Measurements from ENCODE around the gene ACAA2.

The ACAA2 gene

GRCh38 chr18:49758263-49758610 is 55.1 kb downstream of the ACAA2 start:
- no peak for DNase-seq
- Histone ChIP-seq H2BK120ac (ENCODE audit: insufficient read depth, low read length, poor library complexity) (no peak overlapping the region), H2AFZ (ENCODE audit: insufficient read depth, low read length, poor library complexity) (no peak overlapping the region), H3K4me2 (ENCODE audit: low read length) (no peak overlapping the region), H2BK12ac (ENCODE audit: low read length) (no peak overlapping the region), H3K9ac (ENCODE audit: low read length) (no peak overlapping the region), H3K18ac (ENCODE audit: low read length) (no peak overlapping the region), H3K36me3 (ENCODE audit: control insufficient read depth in 1 of 2, insufficient read depth in 2 of 2, low read length in 2 of 2) (no peaks in the 10 kb centered on the region), H3K79me2 (ENCODE audit: control insufficient read depth, insufficient read depth, low read length, poor library complexity) (no peaks in the 10 kb centered on the region), H3K27me3 (ENCODE audit: insufficient read depth, low read length) (no peaks in the 10 kb centered on the region), H4K91ac (ENCODE audit: low read depth, low read length) (no peak overlapping the region), H3K9me3 (ENCODE audit: insufficient read depth, low read depth, low read length) (no peaks in the 10 kb centered on the region), H3K23ac (ENCODE audit: low read length) (no peak overlapping the region), H3K4me3 (ENCODE audit: low read depth, low read length) (no peak overlapping the region), H3K27ac (ENCODE audit: low read depth, low read length) (no peak overlapping the region), H3K14ac (ENCODE audit: low read length) (no peak overlapping the region), H3K4me1 (ENCODE audit: control insufficient read depth in 1 of 2, insufficient read depth in 2 of 2, low read length in 2 of 2) (no peaks in the 10 kb centered on the region), H3K79me1 (ENCODE audit: low read length) (no peaks in the 10 kb centered on the region), H4K8ac (ENCODE audit: low read depth, low read length) (no peak overlapping the region), H2AK5ac (ENCODE audit: low read length) (no peak overlapping the region), H2BK5ac (ENCODE audit: low read depth, low read length, poor library complexity) (no peak overlapping the region), H4K12ac (ENCODE audit: low read depth, low read length) (no peak overlapping the region), H3K4ac (ENCODE audit: low read depth, low read length) (no peak overlapping the region)
- no CpG with 5 or more reads among the region's 5 CpGs for WGBS (ENCODE audit: extremely low coverage, insufficient coverage, insufficient read length)

DNA sequence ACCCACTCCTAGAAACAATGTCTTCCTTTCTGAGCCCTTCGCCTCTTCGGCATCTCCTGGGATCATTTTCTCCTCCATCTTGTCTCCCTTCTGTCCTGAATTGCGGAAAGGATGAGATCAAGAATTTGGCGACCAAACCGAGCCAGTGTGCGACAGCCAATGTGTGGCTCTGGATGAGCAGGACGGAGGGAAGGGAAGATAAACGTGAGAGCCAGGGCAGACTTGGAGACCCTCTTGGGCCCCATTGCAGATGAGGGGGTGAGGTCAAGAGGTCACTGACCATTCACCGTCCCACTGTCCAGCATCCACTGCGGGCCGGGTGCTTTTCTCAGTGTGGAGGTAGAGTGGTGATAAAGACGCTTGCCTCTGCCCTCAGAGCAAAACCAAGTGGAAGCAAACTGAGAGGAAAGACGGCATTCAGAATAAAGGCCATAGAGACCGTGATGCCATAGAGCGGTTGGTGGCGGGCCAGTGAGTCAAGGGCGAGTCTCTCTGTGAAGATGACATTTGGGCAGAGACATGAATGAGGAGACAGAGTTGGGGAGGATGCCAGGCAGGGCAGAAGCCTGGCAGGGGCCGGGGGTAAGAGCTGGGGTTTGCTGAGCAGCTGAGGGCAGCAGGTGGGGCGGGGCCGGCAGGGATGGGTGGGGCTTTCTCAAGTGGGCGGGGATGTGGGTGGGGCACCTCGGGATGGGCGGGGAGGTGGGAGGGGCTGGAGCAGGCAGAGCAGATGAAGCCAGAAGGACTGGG is 55.6 kb downstream of the ACAA2 start:
- Histone ChIP-seq H4K8ac (ENCODE audit: low read depth, low read length) (no peak overlapping the region), H2AK5ac (ENCODE audit: low read length) (no peak overlapping the region), H3K9ac (ENCODE audit: low read length) (no peak overlapping the region), H3K4me3 (ENCODE audit: low read depth, low read length) (no peak overlapping the region), H3K36me3 (ENCODE audit: control insufficient read depth in 1 of 2, insufficient read depth in 2 of 2, low read length in 2 of 2) (no peaks in the 10 kb centered on the region), H3K23ac (ENCODE audit: low read length) (no peak overlapping the region), H3K4me2 (ENCODE audit: low read length) (no peak overlapping the region), H3K4ac (ENCODE audit: low read depth, low read length) (no peak overlapping the region), H2AFZ (ENCODE audit: insufficient read depth, low read length, poor library complexity) (no peak overlapping the region), H3K9me3 (ENCODE audit: insufficient read depth, low read depth, low read length) (no peaks in the 10 kb centered on the region), H3K14ac (ENCODE audit: low read length) (no peak overlapping the region), H2BK5ac (ENCODE audit: low read depth, low read length, poor library complexity) (no peak overlapping the region), H3K27ac (ENCODE audit: low read depth, low read length) (no peak overlapping the region), H3K4me1 (ENCODE audit: control insufficient read depth in 1 of 2, insufficient read depth in 2 of 2, low read length in 2 of 2) (no peaks in the 10 kb centered on the region), H2BK120ac (ENCODE audit: insufficient read depth, low read length, poor library complexity) (no peak overlapping the region), H4K12ac (ENCODE audit: low read depth, low read length) (no peak overlapping the region), H3K18ac (ENCODE audit: low read length) (no peak overlapping the region), H3K27me3 (ENCODE audit: insufficient read depth, low read length) (no peaks in the 10 kb centered on the region), H3K79me2 (ENCODE audit: control insufficient read depth, insufficient read depth, low read length, poor library complexity) (no peaks in the 10 kb centered on the region), H4K91ac (ENCODE audit: low read depth, low read length) (no peak overlapping the region), H3K79me1 (ENCODE audit: low read length) (no peaks in the 10 kb centered on the region), H2BK12ac (ENCODE audit: low read length) (no peak overlapping the region)
- no peak for DNase-seq
- whole genome bisulfite sequencing (ENCODE audit: extremely low coverage, insufficient coverage, insufficient read length) = no CpG with 5 or more reads among the region's 23 CpGs

DNA sequence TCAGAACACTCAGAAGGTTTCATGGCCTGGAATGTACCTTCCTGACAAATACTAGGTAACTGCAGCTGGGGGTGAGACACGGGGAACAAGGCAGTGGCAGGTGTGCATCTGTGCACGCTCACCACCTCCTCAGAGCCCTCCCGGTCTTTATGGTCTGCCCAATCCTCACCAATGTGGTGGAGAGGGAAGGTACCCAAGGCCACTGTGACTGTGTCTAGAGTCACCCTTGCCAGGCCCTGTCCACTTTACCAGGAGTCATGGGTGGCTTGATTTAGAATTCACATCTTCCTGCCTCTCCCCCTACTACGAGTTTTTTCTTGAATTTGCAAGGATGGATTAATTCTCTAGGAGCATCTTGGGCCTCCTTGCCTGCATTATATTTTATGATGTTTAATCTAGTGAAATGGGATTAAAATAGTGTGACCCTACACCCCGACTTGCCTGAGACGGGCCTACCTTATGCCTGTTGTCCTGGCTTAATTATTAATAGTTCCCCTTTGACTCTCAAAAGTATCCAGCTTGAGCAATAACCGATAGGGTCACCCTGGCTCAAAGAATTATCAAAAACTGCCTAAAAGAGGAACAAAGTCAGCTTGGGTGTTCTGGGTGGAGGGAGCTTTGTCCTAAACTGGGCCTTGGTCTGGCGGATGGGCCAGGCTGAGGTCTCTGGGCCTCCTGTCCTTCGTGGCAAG is 56.5 kb downstream of the ACAA2 start:
- Histone ChIP-seq H4K8ac (ENCODE audit: low read depth, low read length) (no peak overlapping the region), H2AFZ (ENCODE audit: insufficient read depth, low read length, poor library complexity) (no peak overlapping the region)
- WGBS (ENCODE audit: extremely low coverage, insufficient coverage, insufficient read length) = no CpG with 5 or more reads among the region's 9 CpGs

DNA sequence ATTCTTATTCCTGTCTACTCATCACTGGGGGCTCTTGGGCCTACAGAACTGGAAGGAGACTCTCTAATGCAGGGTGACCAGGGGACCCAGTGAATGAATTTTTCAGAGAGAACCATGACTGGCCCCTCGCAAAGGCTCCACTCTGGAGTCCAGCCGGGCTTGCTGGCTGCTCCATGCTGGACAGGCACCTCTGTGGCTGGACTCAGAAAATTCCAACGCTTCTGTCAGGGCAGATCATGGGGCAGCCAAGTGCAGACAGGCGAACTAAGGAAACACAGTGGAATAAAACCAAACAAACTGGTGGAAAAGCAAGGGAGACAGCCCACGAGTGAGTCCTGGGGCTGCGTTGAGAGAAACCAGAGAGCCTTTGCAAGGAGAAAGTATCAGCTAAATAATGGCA is 57.2 kb downstream of the ACAA2 start:
- no peak overlapping the region for H2BK12ac ChIP-seq (ENCODE audit: low read length)
- no peak overlapping the region for H2BK5ac ChIP-seq (ENCODE audit: low read depth, low read length, poor library complexity)
- H3K79me1 ChIP-seq (ENCODE audit: low read length) = no peaks in the 10 kb centered on the region
- no peak overlapping the region for H3K27ac ChIP-seq (ENCODE audit: low read depth, low read length)
- H3K27me3 ChIP-seq (ENCODE audit: insufficient read depth, low read length) = no peaks in the 10 kb centered on the region
- H3K9ac ChIP-seq (ENCODE audit: low read length) = no peak overlapping the region
- no peak overlapping the region for H3K4me2 ChIP-seq (ENCODE audit: low read length)
- H3K23ac ChIP-seq (ENCODE audit: low read length) = no peak overlapping the region
- no CpG with 5 or more reads among the region's 6 CpGs for WGBS (ENCODE audit: extremely low coverage, insufficient coverage, insufficient read length)
- no peaks in the 10 kb centered on the region for H3K4me1 ChIP-seq (ENCODE audit: control insufficient read depth in 1 of 2, insufficient read depth in 2 of 2, low read length in 2 of 2)
- no peak overlapping the region for H3K4ac ChIP-seq (ENCODE audit: low read depth, low read length)
- no peak overlapping the region for H3K18ac ChIP-seq (ENCODE audit: low read length)
- H4K91ac ChIP-seq (ENCODE audit: low read depth, low read length) = no peak overlapping the region
- H2AFZ ChIP-seq (ENCODE audit: insufficient read depth, low read length, poor library complexity) = no peak overlapping the region
- H3K4me3 ChIP-seq (ENCODE audit: low read depth, low read length) = peak overlapping the region; percentile 27
- H4K12ac ChIP-seq (ENCODE audit: low read depth, low read length) = no peak overlapping the region
- no peaks in the 10 kb centered on the region for H3K79me2 ChIP-seq (ENCODE audit: control insufficient read depth, insufficient read depth, low read length, poor library complexity)
- H4K8ac ChIP-seq (ENCODE audit: low read depth, low read length) = no peak overlapping the region
- no peaks in the 10 kb centered on the region for H3K9me3 ChIP-seq (ENCODE audit: insufficient read depth, low read depth, low read length)
- H2BK120ac ChIP-seq (ENCODE audit: insufficient read depth, low read length, poor library complexity) = no peak overlapping the region
- DNase-seq = no peak
- no peak overlapping the region for H3K14ac ChIP-seq (ENCODE audit: low read length)
- no peaks in the 10 kb centered on the region for H3K36me3 ChIP-seq (ENCODE audit: control insufficient read depth in 1 of 2, insufficient read depth in 2 of 2, low read length in 2 of 2)
- H2AK5ac ChIP-seq (ENCODE audit: low read length) = no peak overlapping the region

More for the DNA sequence above, 56.5 kb downstream of the ACAA2 start:
- H4K91ac ChIP-seq (ENCODE audit: low read depth, low read length) = no peak overlapping the region
- no peak overlapping the region for H3K9ac ChIP-seq (ENCODE audit: low read length)
- H3K27me3 ChIP-seq (ENCODE audit: insufficient read depth, low read length) = no peaks in the 10 kb centered on the region
- H3K4me2 ChIP-seq (ENCODE audit: low read length) = no peak overlapping the region
- H3K14ac ChIP-seq (ENCODE audit: low read length) = no peak overlapping the region
- no peak overlapping the region for H2BK12ac ChIP-seq (ENCODE audit: low read length)
- no peak for DNase-seq
- H2BK120ac ChIP-seq (ENCODE audit: insufficient read depth, low read length, poor library complexity) = no peak overlapping the region
- no peak overlapping the region for H3K27ac ChIP-seq (ENCODE audit: low read depth, low read length)
- no peaks in the 10 kb centered on the region for H3K9me3 ChIP-seq (ENCODE audit: insufficient read depth, low read depth, low read length)
- H2AK5ac ChIP-seq (ENCODE audit: low read length) = no peak overlapping the region
- no peak overlapping the region for H3K18ac ChIP-seq (ENCODE audit: low read length)
- no peak overlapping the region for H3K4ac ChIP-seq (ENCODE audit: low read depth, low read length)
- no peak overlapping the region for H2BK5ac ChIP-seq (ENCODE audit: low read depth, low read length, poor library complexity)
- H3K79me2 ChIP-seq (ENCODE audit: control insufficient read depth, insufficient read depth, low read length, poor library complexity) = no peaks in the 10 kb centered on the region
- H3K23ac ChIP-seq (ENCODE audit: low read length) = no peak overlapping the region
- no peaks in the 10 kb centered on the region for H3K79me1 ChIP-seq (ENCODE audit: low read length)
- no peak overlapping the region for H4K12ac ChIP-seq (ENCODE audit: low read depth, low read length)
- no peaks in the 10 kb centered on the region for H3K4me1 ChIP-seq (ENCODE audit: control insufficient read depth in 1 of 2, insufficient read depth in 2 of 2, low read length in 2 of 2)
- no peak overlapping the region for H3K4me3 ChIP-seq (ENCODE audit: low read depth, low read length)
- no peaks in the 10 kb centered on the region for H3K36me3 ChIP-seq (ENCODE audit: control insufficient read depth in 1 of 2, insufficient read depth in 2 of 2, low read length in 2 of 2)
